Tibial nerve (tissue), 4 donors: ENCODE results near the gene CYP2A7. TPM values are rescaled to one million over a fixed set of nuclear protein-coding genes. Genes with fewer than 3 reads are reported as not detected.
"Not testable (repeated sequence)": the region's sequence is repeated elsewhere in the genome, so short reads cannot be mapped to it uniquely, and the experiment has no call there.

Source experiments
- DNase-seq, 2 donors: peaks; one replicate each; pipeline ENCODE4 v3.0.0-alpha.2; 2019; ENCODE audit warnings: low spot score in 2 of 2
- H3K27ac ChIP-seq, 4 donors: fragments of 200-600 bp; sonication (generic) in 3 of 4; one replicate each; pipeline ENCODE4 v1.5.1; 2017 to 2019; ENCODE audit warnings: mild to moderate bottlenecking in 1 of 4
- H3K27me3 ChIP-seq, 2 donors: fragments of 200-600 bp; sonication (generic) in 1 of 2; one replicate each; pipeline versions ENCODE4 v1.5.1 to v1.6.0; 2017 to 2019
- H3K36me3 ChIP-seq, 3 donors: fragments of 200-600 bp; sonication (generic); one replicate each; pipeline ENCODE4 v1.5.1; 2018 to 2019
- H3K4me1 ChIP-seq, 4 donors: fragments of 200-600 bp; sonication (generic) in 3 of 4; one replicate each; pipeline ENCODE4 v1.5.1; 2017 to 2019
- H3K4me3 ChIP-seq, 4 donors: fragments of 200-600 bp; sonication (generic) in 3 of 4; one replicate each; pipeline ENCODE4 v1.5.1; 2017 to 2019; ENCODE audit warnings: mild to moderate bottlenecking in 1 of 4, moderate library complexity in 1 of 4
- H3K9me3 ChIP-seq, 4 donors: fragments of 200-600 bp; sonication (generic) in 3 of 4; one replicate each; pipeline ENCODE4 v1.5.1; 2017 to 2019
- CTCF ChIP-seq, 5 experiments: fragments of 200-600 bp in 3 of 5; fragments of 450-650 bp in 2 of 5; sonication (generic) in 3 of 5; IDR thresholded peaks; one replicate each; pipeline ENCODE4 v1.5.1; 2016 to 2019; ENCODE audit warnings: antibody characterized with exemption in 5 of 5, mild to moderate bottlenecking in 3 of 5, moderate library complexity in 2 of 5
- EP300 ChIP-seq, 2 donors: sonication (generic); formaldehyde crosslinking; IDR thresholded peaks; one replicate each; pipeline ENCODE4 v1.6.1; 2017; ENCODE audit warnings: antibody characterized with exemption in 2 of 2, mild to moderate bottlenecking in 1 of 2
- POLR2A ChIP-seq, 2 donors: fragments of 450-650 bp; IDR thresholded peaks; one replicate each; pipeline ENCODE4 v1.6.1; 2017; ENCODE audit warnings: antibody characterized with exemption in 2 of 2, mild to moderate bottlenecking in 2 of 2, moderate library complexity in 2 of 2
- WGBS, 2 donors: methylation state at CpG; one replicate each; pipeline ENCODE4 v1.1.5; 2018; 5-methylcytosine and 5-hydroxymethylcytosine counted together
- total RNA-seq, 4 donors: library from RNA; depleted of rRNA; stranded (reverse); fragments of >200 nt; gene quantifications; one replicate each; pipeline ENCODE4 v1.1.0, GENCODE V29; 2016

The CYP2A7 gene
- total RNA-seq, 4 donors from 2014 or later, result not detected

- TF ChIP-seq EP300 (IDR thresholded peaks at IDR 0.05) (no peak), CTCF (IDR thresholded peaks at IDR 0.05) (no peak), POLR2A (IDR thresholded peaks at IDR 0.05) (no peak)
These were observed 24.5 kb upstream of the CYP2A7 start for GRCh38 chr19:40906512-40906911.

GRCh38 chr19:40904673-40905156 is 22.7 kb upstream of the CYP2A7 start:
- H3K4me3 ChIP-seq, H3K4me1 ChIP-seq, H3K27ac ChIP-seq, H3K36me3 ChIP-seq, H3K9me3 ChIP-seq, H3K27me3 ChIP-seq, DNase-seq: not testable (repeated sequence)
- 59 to 62% methylated on average over 10 of the region's 10 CpGs for WGBS, 2 donors

More at GRCh38 chr19:40906512-40906911, 24.5 kb upstream of the CYP2A7 start:
- H3K4me3 ChIP-seq, result no peak overlapping the region
- no peaks in the 10 kb centered on the region for H3K27me3 ChIP-seq
- H3K27ac ChIP-seq, result no peak overlapping the region
- peaks cover 0 to 8% (median 0%) of the 10 kb centered on the region in 4 donors for H3K9me3 ChIP-seq
- H3K4me1 ChIP-seq, result no peaks in the 10 kb centered on the region
- DNase-seq, result no peak
- no peaks in the 10 kb centered on the region for H3K36me3 ChIP-seq

GRCh38 chr19:40901975-40902750 is 20.1 kb upstream of the CYP2A7 start:
- not testable (repeated sequence) for DNase-seq, H3K9me3 ChIP-seq, H3K4me1 ChIP-seq, H3K27me3 ChIP-seq, H3K36me3 ChIP-seq, H3K4me3 ChIP-seq, H3K27ac ChIP-seq
- 74 to 79% methylated on average over 6 of the region's 6 CpGs for WGBS, 2 donors

- H3K27me3 ChIP-seq, result not testable (repeated sequence)
These were observed 18.5 kb upstream of the CYP2A7 start for GRCh38 chr19:40900521-40900920.

GRCh38 chr19:40899964-40900363 is 17.9 kb upstream of the CYP2A7 start:
- H3K27me3 ChIP-seq, result not testable (repeated sequence)
- 77 to 78% methylated on average over 12 of the region's 12 CpGs for WGBS, 2 donors

More at GRCh38 chr19:40900521-40900920, 18.5 kb upstream of the CYP2A7 start:
- DNase-seq, H3K36me3 ChIP-seq, H3K4me1 ChIP-seq, H3K9me3 ChIP-seq, H3K4me3 ChIP-seq, H3K27ac ChIP-seq: not testable (repeated sequence)
- 77 to 87% methylated on average over 5 of the region's 5 CpGs for WGBS, 2 donors

GRCh38 chr19:40896843-40897789 is 15.1 kb upstream of the CYP2A7 start:
- 85% methylated on average over 13 of the region's 13 CpGs for WGBS, 2 donors
- H3K9me3 ChIP-seq, H3K4me1 ChIP-seq, H3K27ac ChIP-seq, H3K36me3 ChIP-seq, DNase-seq, H3K27me3 ChIP-seq, H3K4me3 ChIP-seq: not testable (repeated sequence)

More at GRCh38 chr19:40899964-40900363, 17.9 kb upstream of the CYP2A7 start:
- H3K9me3 ChIP-seq, H3K27ac ChIP-seq, H3K4me1 ChIP-seq, H3K36me3 ChIP-seq, H3K4me3 ChIP-seq, DNase-seq: not testable (repeated sequence)

GRCh38 chr19:40896418-40896796 is 14.4 kb upstream of the CYP2A7 start:
- TF ChIP-seq CTCF (IDR thresholded peaks at IDR 0.05) (no peak), EP300 (IDR thresholded peaks at IDR 0.05) (no peak), POLR2A (IDR thresholded peaks at IDR 0.05) (no peak)
- 92 to 96% methylated on average over 5 of the region's 5 CpGs for WGBS, 2 donors
- Histone ChIP-seq H3K9me3 (no peaks in the 10 kb centered on the region), H3K36me3 (no peaks in the 10 kb centered on the region), H3K4me3 (no peak overlapping the region), H3K4me1 (no peaks in the 10 kb centered on the region), H3K27me3 (no peaks in the 10 kb centered on the region), H3K27ac (no peak overlapping the region)
- DNase-seq, result no peak
